Fibroblast of pulmonary artery (primary cell): ENCODE measurements around the gene PHYHD1.

Experiments
- DNase-seq: peaks from one replicate; pipeline ENCODE4 v3.0.0-alpha.2; 2010; ENCODE audit warnings: low read depth
- H3K4me3 ChIP-seq: replicated peaks from 2 replicates; pipeline ENCODE4 v1.5.1; 2011; ENCODE audit warnings: low read depth, mild to moderate bottlenecking, control low read depth, low read length, moderate library complexity
- TF ChIP-seq, protein P1 (sequence below): IDR thresholded peaks from 2 replicates; pipeline ENCODE4 v1.5.1; 2011; ENCODE audit warnings: mild to moderate bottlenecking, control low read depth, low read length, inconsistent platforms; ENCODE audit errors: missing control alignments

Gene PHYHD1

DNA sequence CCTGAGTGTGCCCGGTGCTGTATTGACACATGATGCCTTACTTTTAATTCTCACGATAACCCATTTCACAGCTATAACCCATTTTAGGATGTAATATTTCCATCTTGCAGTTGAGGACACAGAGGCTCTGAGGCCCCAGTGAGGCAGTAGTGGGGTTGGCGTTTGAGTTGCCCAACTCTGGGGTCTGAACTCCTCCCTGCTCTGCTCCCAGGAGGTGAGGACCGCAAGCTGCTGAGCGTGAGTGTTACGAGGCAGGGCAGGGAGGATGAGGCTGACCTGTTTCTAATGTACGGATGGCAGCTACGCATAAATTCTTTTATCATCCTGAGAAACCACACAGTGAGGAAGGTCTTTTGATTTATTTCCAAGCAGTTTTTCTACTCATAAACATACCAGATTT, 27.4 kb upstream of the PHYHD1 start:
- H3K4me3 ChIP-seq: no peak overlapping the region
- TF ChIP-seq, protein P1, sequence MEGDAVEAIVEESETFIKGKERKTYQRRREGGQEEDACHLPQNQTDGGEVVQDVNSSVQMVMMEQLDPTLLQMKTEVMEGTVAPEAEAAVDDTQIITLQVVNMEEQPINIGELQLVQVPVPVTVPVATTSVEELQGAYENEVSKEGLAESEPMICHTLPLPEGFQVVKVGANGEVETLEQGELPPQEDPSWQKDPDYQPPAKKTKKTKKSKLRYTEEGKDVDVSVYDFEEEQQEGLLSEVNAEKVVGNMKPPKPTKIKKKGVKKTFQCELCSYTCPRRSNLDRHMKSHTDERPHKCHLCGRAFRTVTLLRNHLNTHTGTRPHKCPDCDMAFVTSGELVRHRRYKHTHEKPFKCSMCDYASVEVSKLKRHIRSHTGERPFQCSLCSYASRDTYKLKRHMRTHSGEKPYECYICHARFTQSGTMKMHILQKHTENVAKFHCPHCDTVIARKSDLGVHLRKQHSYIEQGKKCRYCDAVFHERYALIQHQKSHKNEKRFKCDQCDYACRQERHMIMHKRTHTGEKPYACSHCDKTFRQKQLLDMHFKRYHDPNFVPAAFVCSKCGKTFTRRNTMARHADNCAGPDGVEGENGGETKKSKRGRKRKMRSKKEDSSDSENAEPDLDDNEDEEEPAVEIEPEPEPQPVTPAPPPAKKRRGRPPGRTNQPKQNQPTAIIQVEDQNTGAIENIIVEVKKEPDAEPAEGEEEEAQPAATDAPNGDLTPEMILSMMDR: no peak
- DNase-seq: no peak

DNA sequence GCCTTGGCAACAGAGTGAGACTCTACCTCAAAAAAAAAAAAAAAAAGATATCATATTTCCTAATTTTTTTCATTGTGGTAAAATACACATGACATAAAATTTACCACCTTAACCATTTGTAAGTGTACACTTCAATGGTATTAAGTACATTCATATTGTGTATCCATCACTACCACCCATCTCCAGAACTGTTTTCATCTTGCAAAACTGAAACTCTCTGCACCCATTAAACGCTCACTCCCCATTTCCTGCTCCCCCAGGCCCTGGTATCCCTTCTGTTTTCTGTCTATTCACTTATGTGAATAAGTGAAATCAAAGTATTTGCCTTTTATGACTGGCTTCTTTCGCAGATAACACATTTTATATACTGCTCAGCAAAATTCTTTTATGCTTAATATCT, 26.0 kb upstream of the PHYHD1 start:
- DNase-seq: no peak
- H3K4me3 ChIP-seq: no peak overlapping the region
- TF ChIP-seq, protein P1: no peak

DNA sequence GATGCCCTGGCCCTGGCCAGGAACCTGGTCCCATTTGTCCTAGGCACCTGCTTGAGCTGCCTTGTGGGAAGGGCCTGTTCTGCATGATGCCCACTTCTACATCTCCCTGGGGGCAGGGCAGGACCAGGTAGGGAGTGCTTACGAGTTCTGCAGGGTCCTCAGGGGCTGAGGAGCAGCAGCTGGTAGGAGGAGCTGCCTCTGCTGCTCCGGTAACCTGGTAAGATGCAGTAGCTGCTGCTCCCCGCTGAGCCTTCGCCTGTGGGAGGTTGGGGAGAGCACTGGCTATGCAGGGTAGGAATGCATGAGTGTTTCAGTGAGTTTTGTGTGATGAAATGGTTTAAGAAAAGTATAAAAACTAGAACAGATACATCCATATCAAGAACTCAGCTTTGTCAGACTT, 25.2 kb upstream of the PHYHD1 start:
- TF ChIP-seq, protein P1: no peak
- DNase-seq: no peak
- no peak overlapping the region for H3K4me3 ChIP-seq

DNA sequence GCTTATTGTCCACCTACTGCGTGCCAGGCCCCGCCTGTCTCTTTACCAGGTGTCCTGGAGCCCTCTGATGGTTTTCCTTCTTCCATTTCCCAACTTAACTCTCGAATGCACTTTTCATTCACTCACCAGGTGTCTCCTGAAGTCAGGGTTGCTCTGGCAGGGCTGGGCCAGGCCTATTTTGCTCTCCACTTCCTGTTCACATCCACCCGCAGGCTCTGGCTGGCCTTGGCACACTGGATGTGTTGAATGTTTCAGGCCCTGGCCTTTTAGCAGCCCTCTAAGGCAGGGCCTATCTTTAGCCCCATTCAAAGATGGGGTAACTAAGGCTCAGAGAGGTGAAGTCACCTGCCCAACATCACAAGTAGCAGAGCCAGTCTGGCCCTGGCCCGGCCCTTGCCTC, 22.4 kb upstream of the PHYHD1 start:
- DNase-seq: no peak
- no peak overlapping the region for H3K4me3 ChIP-seq
- TF ChIP-seq, protein P1: no peak

DNA sequence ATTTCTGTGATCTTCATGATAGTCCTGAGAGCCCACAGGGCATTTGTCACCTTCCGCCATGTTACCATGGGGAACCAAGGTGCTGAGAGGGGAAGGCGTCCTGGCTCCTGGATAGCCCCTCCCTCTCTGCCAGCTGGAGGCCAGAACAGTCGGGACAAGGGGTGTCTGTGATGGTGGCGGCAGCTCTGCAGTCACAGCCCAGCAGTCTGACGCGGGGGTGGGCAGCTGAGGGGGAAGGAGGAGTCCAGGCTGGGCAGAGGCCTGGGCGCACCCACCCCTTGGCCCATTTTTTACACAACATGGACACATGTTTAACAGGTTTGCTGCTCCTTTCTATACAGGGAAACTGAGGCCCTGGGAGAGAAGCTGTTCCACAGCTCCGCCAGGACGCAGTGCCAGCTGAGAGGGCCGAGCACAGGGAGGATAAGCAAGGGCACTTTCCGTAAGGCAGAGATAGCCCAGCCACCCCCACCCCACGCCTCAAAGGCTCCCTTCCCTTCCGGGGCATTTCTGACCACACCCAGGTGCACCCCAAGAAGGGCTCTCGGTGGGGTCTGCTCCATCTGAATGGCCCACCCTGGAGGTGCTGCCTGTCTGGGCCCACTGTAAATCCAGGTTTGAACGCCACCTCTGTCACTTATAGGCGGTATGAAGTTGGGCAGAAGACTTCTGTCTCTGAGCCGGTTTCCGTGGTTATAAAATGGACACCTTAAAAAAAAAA, 21.8 kb upstream of the PHYHD1 start:
- TF ChIP-seq, protein P1: no peak
- no peak overlapping the region for H3K4me3 ChIP-seq
- no peak for DNase-seq

DNA sequence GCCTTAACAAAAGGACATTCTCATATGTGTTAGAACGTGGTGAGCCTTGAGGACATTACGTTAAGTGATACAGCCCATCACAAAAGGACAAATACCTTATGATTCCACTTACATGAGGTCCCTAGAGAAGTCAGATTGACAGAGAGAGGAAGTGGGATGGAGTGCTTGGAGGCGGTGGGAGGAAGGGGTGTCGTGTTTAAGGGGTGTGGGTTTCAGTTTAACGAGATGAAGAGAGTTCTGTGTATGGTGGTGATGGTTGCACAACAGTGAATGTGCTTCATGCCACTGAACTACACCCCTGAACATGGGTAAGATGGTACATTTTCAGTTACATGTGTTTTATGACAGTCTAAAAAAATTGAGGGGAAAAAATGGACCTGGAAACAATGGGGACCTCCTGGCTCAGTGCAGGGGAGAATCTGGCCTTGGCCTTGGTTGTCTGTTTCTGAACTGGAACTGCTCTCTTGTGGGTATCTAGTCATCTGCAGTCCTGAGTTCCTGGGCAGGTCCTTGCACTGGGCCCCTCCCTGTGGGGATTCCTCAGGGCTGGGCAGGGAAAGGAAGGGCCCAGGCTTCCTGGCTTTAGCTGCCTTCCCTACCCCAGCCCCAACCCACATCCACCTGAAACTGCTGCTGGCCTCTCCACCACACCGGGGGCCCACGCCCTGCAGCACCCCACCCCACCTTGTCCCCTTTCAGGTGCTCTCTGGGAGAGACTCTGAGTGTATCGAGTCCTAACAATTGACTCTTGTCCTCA, 21.0 kb upstream of the PHYHD1 start:
- TF ChIP-seq, protein P1: no peak
- no peak overlapping the region for H3K4me3 ChIP-seq
- no peak for DNase-seq
